PC-3 (cell line): ENCODE results near the gene SERPINE1.
"Not testable (repeated sequence)": the region's sequence is repeated elsewhere in the genome, so short reads cannot be mapped to it uniquely, and the experiment has no call there.

Source experiments
- CTCF ChIP-seq: fragments of 300-600 bp; sonication (generic); conservative IDR thresholded peaks from 2 replicates; pipeline ENCODE4 v1.5.1; 2017; ENCODE audit warnings: antibody characterized with exemption, low read depth, mild to moderate bottlenecking, low read length
- EZH2 ChIP-seq: fragments of 300-600 bp; sonication (generic); IDR thresholded peaks from one replicate; pipeline ENCODE4 v1.6.1; 2017; ENCODE audit warnings: antibody characterized with exemption, mild to moderate bottlenecking, low read length; ENCODE audit not compliant: unreplicated experiment
- EZH2phosphoT487 ChIP-seq: fragments of 300-600 bp; sonication (generic); IDR thresholded peaks from 2 replicates; pipeline ENCODE4 v1.6.1; 2018; ENCODE audit warnings: mild to moderate bottlenecking, antibody characterized with exemption, low read length, borderline replicate concordance

GRCh38 chr7:101113140-101113539 lies 13.8 kb upstream of the SERPINE1 start:
- not testable (repeated sequence) for TF ChIP-seq CTCF, EZH2phosphoT487, EZH2
